HEK293 (cell line): Measurements from ENCODE around the gene KANSL1.

Experiments
- GLIS1 ChIP-seq: fragments of 450-650 bp; formaldehyde crosslinking; IDR thresholded peaks from 2 replicates; pipeline ENCODE4 v1.5.1; 2016; ENCODE audit warnings: missing biosample characterization, missing genetic modification characterization
- KLF16 ChIP-seq: fragments of 450-650 bp; formaldehyde crosslinking; IDR thresholded peaks from 2 replicates; pipeline ENCODE4 v1.5.1; 2017; ENCODE audit warnings: missing biosample characterization, missing genetic modification characterization
- KLF8 ChIP-seq: fragments of 450-650 bp; formaldehyde crosslinking; IDR thresholded peaks from 2 replicates; pipeline ENCODE4 v1.5.1; 2016; ENCODE audit warnings: missing biosample characterization, missing genetic modification characterization
- OSR2 ChIP-seq: fragments of 450-650 bp; formaldehyde crosslinking; IDR thresholded peaks from 2 replicates; pipeline ENCODE4 v1.5.1; 2016; ENCODE audit warnings: missing biosample characterization, missing genetic modification characterization
- RBAK ChIP-seq: fragments of 450-650 bp; formaldehyde crosslinking; IDR thresholded peaks from 2 replicates; pipeline ENCODE4 v1.5.1; 2016; ENCODE audit warnings: missing biosample characterization, missing genetic modification characterization
- SCRT1 ChIP-seq: fragments of 450-650 bp; formaldehyde crosslinking; IDR thresholded peaks from 2 replicates; pipeline ENCODE4 v1.5.1; 2016; ENCODE audit warnings: missing biosample characterization, missing genetic modification characterization, borderline replicate concordance
- SCRT2 ChIP-seq: fragments of 450-650 bp; formaldehyde crosslinking; IDR thresholded peaks from 2 replicates; pipeline ENCODE4 v1.5.1; 2016; ENCODE audit warnings: missing biosample characterization, missing genetic modification characterization
- ZBTB11 ChIP-seq: fragments of 450-650 bp; formaldehyde crosslinking; conservative IDR thresholded peaks from 2 replicates; pipeline ENCODE4 v1.5.1; 2016; ENCODE audit warnings: low read depth, missing biosample characterization, missing genetic modification characterization
- ZBTB21 ChIP-seq: fragments of 450-650 bp; formaldehyde crosslinking; IDR thresholded peaks from 2 replicates; pipeline ENCODE4 v1.5.1; 2017; ENCODE audit warnings: missing biosample characterization, missing genetic modification characterization
- ZBTB6 ChIP-seq: fragments of 450-650 bp; formaldehyde crosslinking; IDR thresholded peaks from 2 replicates; pipeline ENCODE4 v1.5.1; 2017; ENCODE audit warnings: missing biosample characterization, missing genetic modification characterization
- ZFP3 ChIP-seq: fragments of 450-650 bp; formaldehyde crosslinking; IDR thresholded peaks from 2 replicates; pipeline ENCODE4 v1.5.1; 2016; ENCODE audit warnings: low read depth, missing biosample characterization, missing genetic modification characterization
- ZIC2 ChIP-seq: fragments of 450-650 bp; formaldehyde crosslinking; IDR thresholded peaks from 2 replicates; pipeline ENCODE4 v1.5.1; 2016; ENCODE audit warnings: missing biosample characterization, missing genetic modification characterization
- ZNF10 ChIP-seq: fragments of 450-650 bp; formaldehyde crosslinking; IDR thresholded peaks from 2 replicates; pipeline ENCODE4 v1.5.1; 2017; ENCODE audit warnings: missing biosample characterization, missing genetic modification characterization
- ZNF239 ChIP-seq: fragments of 450-650 bp; formaldehyde crosslinking; IDR thresholded peaks from 2 replicates; pipeline ENCODE4 v1.5.1; 2016; ENCODE audit warnings: missing biosample characterization, missing genetic modification characterization
- ZNF280D ChIP-seq: fragments of 450-650 bp; formaldehyde crosslinking; IDR thresholded peaks from 2 replicates; pipeline ENCODE4 v1.5.1; 2016; ENCODE audit warnings: missing biosample characterization, missing genetic modification characterization
- ZNF311 ChIP-seq: fragments of 450-650 bp; formaldehyde crosslinking; IDR thresholded peaks from 2 replicates; pipeline ENCODE4 v1.5.1; 2017; ENCODE audit warnings: missing biosample characterization, missing genetic modification characterization, borderline replicate concordance
- ZNF510 ChIP-seq: fragments of 450-650 bp; formaldehyde crosslinking; IDR thresholded peaks from 2 replicates; pipeline ENCODE4 v1.5.1; 2018; ENCODE audit warnings: mild to moderate bottlenecking, missing genetic modification characterization, missing biosample characterization; ENCODE audit not compliant: insufficient replicate concordance
- ZNF521 ChIP-seq: fragments of 450-650 bp; formaldehyde crosslinking; IDR thresholded peaks from 2 replicates; pipeline ENCODE4 v1.5.1; 2017; ENCODE audit warnings: missing biosample characterization, mild to moderate bottlenecking, missing genetic modification characterization
- ZNF548 ChIP-seq: fragments of 450-650 bp; formaldehyde crosslinking; IDR thresholded peaks from 2 replicates; pipeline ENCODE4 v1.5.1; 2016; ENCODE audit warnings: missing biosample characterization, missing genetic modification characterization
- ZNF639 ChIP-seq: fragments of 450-650 bp; formaldehyde crosslinking; IDR thresholded peaks from 2 replicates; pipeline ENCODE4 v1.5.1; 2016; ENCODE audit warnings: missing biosample characterization, missing genetic modification characterization
- ZNF658 ChIP-seq: fragments of 450-650 bp; formaldehyde crosslinking; IDR thresholded peaks from 2 replicates; pipeline ENCODE4; 2016; ENCODE audit warnings: missing biosample characterization, missing genetic modification characterization
- ZNF660 ChIP-seq: fragments of 450-650 bp; IDR thresholded peaks from 2 replicates; pipeline ENCODE4 v1.5.1; 2018; ENCODE audit warnings: missing biosample characterization, mild to moderate bottlenecking, missing genetic modification characterization
- ZNF704 ChIP-seq: fragments of 450-650 bp; formaldehyde crosslinking; IDR thresholded peaks from 2 replicates; pipeline ENCODE4 v1.5.1; 2016; ENCODE audit warnings: missing biosample characterization, missing genetic modification characterization
- ZNF707 ChIP-seq: fragments of 450-650 bp; formaldehyde crosslinking; IDR thresholded peaks from 2 replicates; pipeline ENCODE4 v1.5.1; 2016; ENCODE audit warnings: missing biosample characterization, missing genetic modification characterization
- ZNF776 ChIP-seq: fragments of 450-650 bp; formaldehyde crosslinking; IDR thresholded peaks from 2 replicates; pipeline ENCODE4 v1.5.0; 2017; ENCODE audit warnings: missing biosample characterization, missing genetic modification characterization, borderline replicate concordance
- ZNF785 ChIP-seq: fragments of 450-650 bp; formaldehyde crosslinking; IDR thresholded peaks from 2 replicates; pipeline ENCODE4 v1.5.1; 2016; ENCODE audit warnings: missing biosample characterization, missing genetic modification characterization
- ZNF830 ChIP-seq: fragments of 450-650 bp; IDR thresholded peaks from 2 replicates; pipeline ENCODE4 v1.5.0; 2018; ENCODE audit warnings: missing biosample characterization, missing genetic modification characterization, low read depth, mild to moderate bottlenecking, moderate library complexity
- ZSCAN16 ChIP-seq: fragments of 450-650 bp; formaldehyde crosslinking; IDR thresholded peaks from 2 replicates; pipeline ENCODE4 v1.5.1; 2016; ENCODE audit warnings: missing biosample characterization, missing genetic modification characterization
- ZSCAN18 ChIP-seq: fragments of 450-650 bp; formaldehyde crosslinking; IDR thresholded peaks from 2 replicates; pipeline ENCODE4 v1.5.1; 2016; ENCODE audit warnings: missing biosample characterization, missing genetic modification characterization
- ZSCAN30 ChIP-seq: fragments of 450-650 bp; IDR thresholded peaks from 2 replicates; pipeline ENCODE4 v1.5.1; 2018; ENCODE audit warnings: missing biosample characterization, mild to moderate bottlenecking, missing genetic modification characterization, moderate library complexity

Gene KANSL1

GRCh38 chr17:46157443-46158062, 35.7 kb downstream of the KANSL1 start (continued):
- TF ChIP-seq ZNF280D (tag by site-specific recombination) (no peak), ZSCAN16 (tag by site-specific recombination) (no peak), ZNF707 (tag by site-specific recombination) (no peak), ZNF639 (tag by site-specific recombination) (no peak), ZNF776 (tag by site-specific recombination) (no peak), ZNF830 (tag by site-specific recombination) (no peak), ZSCAN18 (tag by site-specific recombination) (no peak), ZIC2 (no peak), ZBTB11 (no peak), ZNF658 (tag by site-specific recombination) (no peak), KLF8 (tag by site-specific recombination) (no peak), RBAK (no peak), ZNF10 (tag by site-specific recombination) (no peak), ZNF311 (tag by site-specific recombination) (no peak), ZNF521 (tag by site-specific recombination) (no peak), SCRT2 (peak; percentile 97), ZFP3 (tag by site-specific recombination) (no peak), OSR2 (tag by site-specific recombination) (peak; percentile 6; the same call in 1 of the 2 replicates), ZNF704 (no peak), KLF16 (tag by site-specific recombination) (no peak), ZNF510 (tag by site-specific recombination) (no peak), ZNF548 (no peak), ZSCAN30 (tag by site-specific recombination) (no peak), ZNF785 (tag by site-specific recombination) (no peak), GLIS1 (tag by site-specific recombination) (no peak), ZNF660 (tag by site-specific recombination) (0 out of 2 replicates have a peak, but pooled peaks have one; percentile 19), SCRT1 (tag by site-specific recombination) (peak; percentile 88), ZNF239 (no peak), ZBTB21 (tag by site-specific recombination) (no peak), ZBTB6 (no peak)
